H7 (cell line): ENCODE measurements around the gene PYCR2. TPM values are rescaled to one million over a fixed set of nuclear protein-coding genes. Genes with fewer than 3 reads are reported as not detected.

Experiments used
- DNase-seq: peaks from one replicate; pipeline ENCODE4 v3.0.0; 2012
- H3K27me3 ChIP-seq: 2 replicates; pipeline ENCODE4 v1.6.0; 2011; ENCODE audit warnings: mild to moderate bottlenecking, low read length; ENCODE audit not compliant: control insufficient read depth, insufficient read depth
- H3K36me3 ChIP-seq: replicated peaks from 2 replicates; pipeline ENCODE4 v1.5.1; 2011; ENCODE audit warnings: low read length; ENCODE audit not compliant: control insufficient read depth, insufficient read depth
- H3K4me3 ChIP-seq: 2 replicates; pipeline ENCODE4 v1.5.1; 2011; ENCODE audit warnings: low read depth, mild to moderate bottlenecking, control low read depth, low read length, moderate library complexity; ENCODE audit not compliant: insufficient read depth
- total RNA-seq: library from RNA; depleted of rRNA; stranded (reverse); fragments of >200 nt; shearing (Covaris generic); gene quantifications from 2 replicates; pipeline ENCODE4 v1.2.3, GENCODE V29; 2014

The PYCR2 gene
- total RNA-seq, 1 experiment from 2014 or later, result 356 TPM

- no peak for DNase-seq
- no peak overlapping the region for H3K4me3 ChIP-seq
- peaks cover 36% of the 10 kb centered on the region for H3K36me3 ChIP-seq
- no peaks in the 10 kb centered on the region for H3K27me3 ChIP-seq
Observed at GRCh38 chr1:225918280-225918679, 5.8 kb downstream of the PYCR2 start.

DNA sequence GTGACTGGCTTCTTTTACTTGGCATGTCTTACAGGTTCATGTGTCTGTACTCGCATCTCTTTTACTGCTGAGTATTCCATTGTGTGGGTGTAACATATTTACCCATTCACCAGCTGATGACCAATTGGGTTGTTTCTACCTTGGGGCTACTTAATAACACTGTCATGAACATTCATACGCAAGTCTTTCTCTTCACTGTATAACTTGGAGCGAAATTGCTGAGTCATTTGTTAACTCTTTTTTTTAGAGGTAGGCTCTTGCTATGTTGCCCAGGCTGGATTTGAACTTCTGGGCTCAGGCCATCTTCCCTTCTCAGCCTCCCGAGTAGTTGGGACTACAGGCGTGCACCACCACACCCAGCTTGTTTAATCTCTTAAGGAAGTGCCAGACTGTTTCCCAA, 6.5 kb downstream of the PYCR2 start:
- Histone ChIP-seq H3K4me3 (no peak overlapping the region), H3K36me3 (peaks cover 32% of the 10 kb centered on the region), H3K27me3 (no peaks in the 10 kb centered on the region)
- no peak for DNase-seq

DNA sequence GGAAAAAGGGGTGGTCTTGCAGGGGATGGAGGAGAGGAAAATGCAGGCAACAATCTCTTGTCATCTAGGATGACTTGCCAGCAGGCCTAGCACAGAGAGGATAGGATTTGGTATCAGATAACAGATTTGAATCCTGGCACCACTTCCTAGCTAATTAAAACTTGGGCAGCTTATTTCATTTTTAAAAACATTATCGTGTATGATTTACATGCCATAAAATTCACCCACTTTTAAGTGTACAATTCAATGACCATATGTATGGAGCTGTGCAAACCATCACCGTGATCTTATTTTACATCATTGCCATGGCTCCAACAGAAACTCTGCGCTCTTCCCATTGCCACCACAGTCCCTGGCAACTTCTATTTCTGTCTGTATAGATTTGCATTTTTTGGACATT, 6.9 kb downstream of the PYCR2 start:
- H3K27me3 ChIP-seq, result no peaks in the 10 kb centered on the region
- DNase-seq, result no peak

DNA sequence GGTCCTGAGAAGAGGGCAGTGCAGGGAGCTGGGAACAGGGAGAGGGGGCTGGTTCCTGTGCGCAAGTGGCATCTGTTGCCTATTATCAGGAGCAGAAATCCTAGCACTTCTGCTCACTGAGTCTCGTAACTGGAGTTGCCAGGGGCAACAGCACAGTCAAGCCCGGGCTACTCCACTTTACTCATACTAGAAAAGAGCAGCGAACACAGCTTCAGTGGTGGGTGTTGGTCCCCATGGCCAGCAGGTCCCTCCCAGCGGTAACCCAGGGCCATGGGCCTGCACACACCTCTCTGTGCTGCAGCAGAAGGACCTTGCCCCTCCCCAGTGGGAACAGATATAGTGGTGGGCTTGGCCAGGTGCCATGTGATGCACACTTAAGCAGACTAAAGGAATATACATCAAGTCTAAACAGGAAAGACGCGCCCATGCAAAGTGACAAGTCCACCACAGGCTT, 8.5 kb downstream of the PYCR2 start:
- H3K27me3 ChIP-seq, result no peaks in the 10 kb centered on the region
- DNase-seq, result peak; percentile 22
- H3K36me3 ChIP-seq, result peaks cover 13% of the 10 kb centered on the region
- no peak overlapping the region for H3K4me3 ChIP-seq

More for the DNA sequence above, 6.9 kb downstream of the PYCR2 start:
- peaks cover 27% of the 10 kb centered on the region for H3K36me3 ChIP-seq
- H3K4me3 ChIP-seq, result no peak overlapping the region

DNA sequence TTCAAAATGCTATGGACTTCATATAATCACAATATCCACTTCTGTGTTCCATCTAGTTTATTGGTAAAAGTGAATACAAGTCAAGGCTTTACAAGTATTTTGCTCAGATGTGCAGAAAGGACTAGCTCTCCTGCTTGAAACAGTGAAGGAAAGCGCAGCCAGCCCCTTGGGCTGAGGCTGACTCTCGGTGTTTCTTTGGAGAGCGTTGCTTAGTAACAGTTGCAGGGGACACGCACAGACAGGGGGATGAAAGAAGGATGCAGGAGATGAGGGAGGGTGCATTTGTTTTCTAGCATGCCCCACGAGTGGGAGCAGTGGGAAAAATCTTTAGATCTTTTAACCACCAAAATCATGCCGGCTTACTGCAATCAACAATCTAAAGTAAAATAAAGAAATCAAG, 9.1 kb downstream of the PYCR2 start:
- peak; percentile 36 for DNase-seq
- no peaks in the 10 kb centered on the region for H3K27me3 ChIP-seq
- no peak overlapping the region for H3K4me3 ChIP-seq
- peaks cover 7% of the 10 kb centered on the region for H3K36me3 ChIP-seq

DNA sequence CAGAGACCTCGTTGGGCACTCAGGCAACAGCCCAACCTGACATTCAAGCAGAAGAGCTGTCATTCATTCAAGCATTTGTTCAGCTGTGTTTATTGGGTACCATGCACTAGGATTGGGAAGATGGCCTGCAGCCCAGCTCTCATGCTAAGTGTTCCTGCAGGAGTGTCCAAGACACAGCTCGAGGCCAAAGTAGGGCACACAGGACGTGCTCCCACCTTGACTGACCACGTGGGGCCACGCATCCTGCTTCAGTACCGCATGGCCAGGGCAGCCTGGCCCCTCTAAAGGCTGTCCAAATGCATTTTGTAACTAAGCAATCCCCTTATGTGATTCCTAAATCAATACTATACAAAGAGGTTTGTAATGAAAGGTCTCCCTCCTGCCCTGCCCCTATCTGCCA, 9.7 kb downstream of the PYCR2 start:
- Histone ChIP-seq H3K27me3 (no peaks in the 10 kb centered on the region), H3K4me3 (no peak overlapping the region), H3K36me3 (peaks cover 2% of the 10 kb centered on the region)
- DNase-seq, result no peak

GRCh38 chr1:225911191-225912130, 12.6 kb downstream of the PYCR2 start:
- Histone ChIP-seq H3K36me3 (no peaks in the 10 kb centered on the region), H3K4me3 (peak overlapping the region; percentile 0; the same call in 1 of the 2 replicates), H3K27me3 (no peaks in the 10 kb centered on the region)
- peak; percentile 95 for DNase-seq

- Histone ChIP-seq H3K27me3 (no peaks in the 10 kb centered on the region), H3K4me3 (no peak overlapping the region), H3K36me3 (no peaks in the 10 kb centered on the region)
- DNase-seq, result no peak
Observed at GRCh38 chr1:225909477-225909876, 14.6 kb downstream of the PYCR2 start.

- DNase-seq, result peak; percentile 51
- Histone ChIP-seq H3K4me3 (no peak overlapping the region), H3K27me3 (no peaks in the 10 kb centered on the region)
Observed at GRCh38 chr1:225908773-225909172, 15.3 kb downstream of the PYCR2 start.

GRCh38 chr1:225908013-225908640, 15.9 kb downstream of the PYCR2 start:
- no peaks in the 10 kb centered on the region for H3K36me3 ChIP-seq
- no peak overlapping the region for H3K4me3 ChIP-seq
- no peak for DNase-seq

More at GRCh38 chr1:225908773-225909172, 15.3 kb downstream of the PYCR2 start:
- H3K36me3 ChIP-seq, result no peaks in the 10 kb centered on the region

GRCh38 chr1:225907341-225907740, 16.7 kb downstream of the PYCR2 start:
- no peak for DNase-seq
- no peaks in the 10 kb centered on the region for H3K36me3 ChIP-seq
- H3K27me3 ChIP-seq, result no peaks in the 10 kb centered on the region
- H3K4me3 ChIP-seq, result no peak overlapping the region

More at GRCh38 chr1:225908013-225908640, 15.9 kb downstream of the PYCR2 start:
- no peaks in the 10 kb centered on the region for H3K27me3 ChIP-seq

DNA sequence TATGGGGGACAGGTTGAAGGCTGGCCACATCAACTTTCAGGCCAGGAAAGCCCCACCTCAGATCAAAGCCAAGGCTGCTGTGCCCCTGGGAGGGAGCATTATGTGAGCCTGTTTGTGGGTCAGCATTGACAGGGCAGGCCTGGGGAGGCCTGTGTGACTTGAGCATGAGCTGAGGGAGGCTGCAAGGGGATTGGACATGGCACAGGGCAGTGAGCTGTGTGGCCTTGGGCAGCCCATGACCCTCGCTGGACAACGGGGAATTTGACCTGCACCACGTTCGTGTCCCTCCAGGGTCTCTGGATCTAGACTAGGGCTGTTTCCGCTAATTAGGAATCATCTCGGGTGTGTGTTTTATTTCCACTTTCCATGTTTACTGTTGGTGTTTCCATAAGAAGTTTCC, 17.6 kb downstream of the PYCR2 start:
- Histone ChIP-seq H3K27me3 (no peaks in the 10 kb centered on the region), H3K4me3 (no peak overlapping the region), H3K36me3 (no peaks in the 10 kb centered on the region)
- DNase-seq, result no peak

- Histone ChIP-seq H3K4me3 (no peak overlapping the region), H3K36me3 (no peaks in the 10 kb centered on the region), H3K27me3 (no peaks in the 10 kb centered on the region)
- no peak for DNase-seq
Observed at GRCh38 chr1:225903623-225904022, 20.4 kb downstream of the PYCR2 start.

GRCh38 chr1:225899044-225899925, 24.8 kb downstream of the PYCR2 start:
- no peak overlapping the region for H3K4me3 ChIP-seq
- H3K36me3 ChIP-seq, result no peaks in the 10 kb centered on the region
- DNase-seq, result peak; percentile 94

More at GRCh38 chr1:225899044-225899925, 24.8 kb downstream of the PYCR2 start:
- H3K27me3 ChIP-seq, result no peaks in the 10 kb centered on the region
